K562 (cell line): ENCODE results near the gene INSL6. TPM values are rescaled to one million over a fixed set of nuclear protein-coding genes. Genes with fewer than 3 reads are reported as not detected.

ENCODE experiments used
- ATAC-seq: fragments of 200-7000 bp; cut with Tn5 transposase; 3 replicates; pipeline ENCODE4 v1.9.1; 2020; ENCODE audit warnings: moderate library complexity
- BruUV-seq: library from RNA; stranded (reverse); fragments of 400-500 nt; replicated peaks from 2 replicates; lab custom pipeline; 2021; lab: Mats Ljungman, UMichigan
- CTCF ChIA-PET: fragments of 300-600 bp; formaldehyde crosslinking; extraction: SDS; loops from one replicate; lab custom pipeline; 2021; ENCODE audit warnings: low intra/inter-chr PET ratio; lab: Yijun Ruan, JAX
- POLR2A ChIA-PET: fragments of 300-600, 350-650 bp; sonication (Branson Sonifier 250); formaldehyde crosslinking; extraction: SDS; loops from one replicate; lab custom pipeline; 2021; ENCODE audit warnings: antibody characterized with exemption, inconsistent platforms; lab: Yijun Ruan, JAX
- DNase-seq, 4 experiments: peaks; one replicate each; pipeline versions ENCODE4 v3.0.0 to v3.0.0-alpha.2; 2011 to 2018; ENCODE audit warnings: low spot score in 3 of 4, mixed read lengths in 3 of 4; ENCODE audit errors: extremely low read depth in 1 of 4
- FAIRE-seq: peaks from 2 replicates; lab custom pipeline; 2011; peaks lifted over from hg19 to GRCh38; lab: Jason Lieb, UNC
- H2AFZ ChIP-seq: 2 replicates; pipeline ENCODE4 v1.6.0; 2011; ENCODE audit warnings: low read depth, low read length, control low read depth, inconsistent platforms
- H3K27ac ChIP-seq: fragments of 200-600 bp; 3 replicates; pipeline ENCODE4 v1.8.0; 2011; ENCODE audit warnings: low read depth, mild to moderate bottlenecking, control low read depth, inconsistent platforms, low read length, moderate library complexity, mixed read lengths; ENCODE audit errors: extremely low read depth
- H3K27me3 ChIP-seq, 2 experiments: fragments of 300-600 bp in 1 of 2; 2 replicates in 1 of 2; 3 replicates in 1 of 2; pipeline versions ENCODE4 v1.6.0 to v1.8.0; 2011; ENCODE audit warnings: inconsistent platforms in 2 of 2, low read length in 2 of 2, mild to moderate bottlenecking in 1 of 2, mixed read lengths in 1 of 2, moderate library complexity in 1 of 2; ENCODE audit not compliant: control insufficient read depth in 2 of 2, insufficient read depth in 2 of 2
- H3K36me3 ChIP-seq: fragments of 300-600 bp; 3 replicates; pipeline ENCODE4 v1.8.0; 2011; ENCODE audit warnings: mild to moderate bottlenecking, low read length, inconsistent platforms; ENCODE audit not compliant: control insufficient read depth, insufficient read depth
- H3K4me1 ChIP-seq, 2 experiments: fragments of 200-600 bp in 1 of 2; replicated peaks in 1 of 2; 2 replicates in 1 of 2; 3 replicates in 1 of 2; pipeline versions ENCODE4 v1.5.1 to v1.8.0; 2011; ENCODE audit warnings: inconsistent platforms in 2 of 2, low read length in 2 of 2, mild to moderate bottlenecking in 1 of 2, mixed read lengths in 1 of 2, moderate library complexity in 1 of 2; ENCODE audit not compliant: control insufficient read depth in 2 of 2, insufficient read depth in 2 of 2
- H3K4me2 ChIP-seq: 2 replicates; pipeline ENCODE4 v1.6.1; 2011; ENCODE audit warnings: low read length, control low read depth, inconsistent platforms, mixed read lengths; ENCODE audit not compliant: insufficient read depth
- H3K4me3 ChIP-seq: fragments of 200-600 bp; sonication (generic), shearing (Covaris generic); 2 replicates; pipeline ENCODE4 v1.5.1; 2016; ENCODE audit warnings: control low read depth, inconsistent platforms
- H3K79me2 ChIP-seq: fragments of 200-600 bp; 3 replicates; pipeline ENCODE4 v1.8.0; 2011; ENCODE audit warnings: low read length, inconsistent platforms; ENCODE audit not compliant: control insufficient read depth, insufficient read depth
- H3K9ac ChIP-seq, 2 experiments: 2 replicates each; pipeline versions ENCODE4 v1.6.0 to v1.6.1; 2011; ENCODE audit warnings: low read depth in 2 of 2, low read length in 2 of 2, control low read depth in 1 of 2, inconsistent platforms in 1 of 2, mild to moderate bottlenecking in 1 of 2, mixed read lengths in 1 of 2; ENCODE audit not compliant: insufficient read depth in 1 of 2
- H3K9me1 ChIP-seq: one replicate; pipeline ENCODE4 v1.6.0; 2011; ENCODE audit warnings: inconsistent platforms, mild to moderate bottlenecking, low read length, moderate library complexity; ENCODE audit not compliant: control insufficient read depth, insufficient read depth
- H3K9me3 ChIP-seq: replicated peaks from 2 replicates; pipeline ENCODE4 v1.5.1; 2011; ENCODE audit warnings: low read depth, low read length, inconsistent platforms; ENCODE audit not compliant: control insufficient read depth, insufficient read depth
- H4K20me1 ChIP-seq: replicated peaks from 2 replicates; pipeline ENCODE4 v1.6.1; 2011; ENCODE audit warnings: low read length, inconsistent platforms, mixed read lengths; ENCODE audit not compliant: control insufficient read depth, insufficient read depth
- ETV1 ChIP-seq: fragments of 450-650 bp; conservative IDR thresholded peaks from 2 replicates; pipeline ENCODE4 v1.6.1; 2016; ENCODE audit warnings: missing genetic modification characterization, control low read depth, low read depth, missing compliant biosample characterization
- ILF3 ChIP-seq: fragments of 450-650 bp; IDR thresholded peaks from 2 replicates; pipeline ENCODE4 v1.6.1; 2018; ENCODE audit warnings: antibody characterized with exemption, mild to moderate bottlenecking, moderate library complexity, borderline replicate concordance
- SPI1 ChIP-seq: IDR thresholded peaks from 2 replicates; pipeline ENCODE4 v1.6.1; 2011; ENCODE audit warnings: low read depth, low read length, control low read depth, borderline replicate concordance
- ZNF431 ChIP-seq: sonication (generic); formaldehyde crosslinking; IDR thresholded peaks from 2 replicates; pipeline ENCODE4 v1.8.0; 2022; ENCODE audit warnings: mild to moderate bottlenecking, missing genetic modification reagents
- in situ Hi-C: fragments of 300-500 bp; cut with MboI; formaldehyde crosslinking; loops from 4 replicates; pipeline ENCODE4 v1.15.0; 2018; ENCODE audit warnings: inconsistent platforms, mixed read lengths
- intact Hi-C: fragments of 100-400 bp; cut with micrococcal nuclease; formaldehyde crosslinking; loops from 2 replicates; pipeline ENCODE4 v1.14.2; 2022
- polyA plus RNA-seq, 8 experiments: library from polyadenylated mRNA; depleted of rRNA in 4 of 8; stranded (reverse) in 5 of 8; unstranded in 3 of 8; fragments of >200 nt; fragmentation: Nextera tagmentation in 2 of 8; fragmentation: Illumina TruSeq in 1 of 8; extraction: Ambion mirVana in 2 of 8; extraction: Trizol in 1 of 8; gene quantifications; 2 replicates each; pipeline versions ENCODE4 v1.2.1 to v1.2.3, GENCODE V29; 2011 to 2014; ENCODE audit warnings: inconsistent platforms in 1 of 8, missing spikeins in 1 of 8
- total RNA-seq, 7 experiments: library from RNA; depleted of rRNA in 6 of 7; stranded (reverse); fragments of >200 nt in 6 of 7; fragmentation: Illumina TruSeq in 2 of 7; extraction: Trizol in 2 of 7; gene quantifications; 2 replicates each; pipeline versions ENCODE4 v1.2.1 to v1.2.3, GENCODE V29; 2011 to 2021; ENCODE audit warnings: low replicate concordance in 1 of 7
- TF ChIP-seq, protein P1 (sequence below): fragments of 200-600 bp; sonication (generic); IDR thresholded peaks from one replicate; pipeline ENCODE4 v1.6.1; 2012; ENCODE audit warnings: mild to moderate bottlenecking, low read depth, low read length, inconsistent platforms

The INSL6 gene
- total and polyA plus RNA-seq, 9 of the 15 experiments (the other 6 are each of a cell fraction or from before 2014, with no cell fraction given) = 0.04 to 0.06 TPM; not detected in 7

DNA sequence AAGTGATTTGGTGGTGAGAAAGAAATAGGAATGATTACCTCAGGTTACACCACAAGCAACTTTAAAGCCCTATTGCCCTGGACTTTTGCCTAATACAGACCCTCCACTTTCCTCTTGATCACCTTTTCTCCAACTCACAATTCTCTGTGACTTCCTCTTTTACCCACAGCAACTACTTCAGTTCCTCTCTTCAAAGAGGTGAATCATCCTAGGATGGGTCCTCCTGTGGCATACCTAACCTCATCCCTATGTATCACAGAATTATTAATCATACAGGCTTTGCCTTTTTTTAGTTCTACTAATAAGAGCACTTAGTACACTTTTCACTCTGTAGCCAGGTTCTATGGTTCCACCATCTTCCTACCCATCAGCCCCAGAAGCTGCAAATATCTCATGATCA, 19.6 kb upstream of the INSL6 start:
- in situ Hi-C loops = no loop called here
- intact Hi-C loops = no loop called here
- H3K9me3 ChIP-seq = no peaks in the 10 kb centered on the region
- no peaks in the 10 kb centered on the region for H3K36me3 ChIP-seq
- ChIA-PET POLR2A (no interaction called here), CTCF (no interaction called here)
- no peak overlapping the region for H3K27ac ChIP-seq
- DNase-seq (no peak), ATAC-seq (no peak), FAIRE-seq (no peak)
- H3K4me3 ChIP-seq = no peak overlapping the region
- H3K4me2 ChIP-seq = no peak overlapping the region
- no peaks in the 10 kb centered on the region for H3K4me1 ChIP-seq
- no peak overlapping the region for H3K9ac ChIP-seq
- H3K79me2 ChIP-seq = no peaks in the 10 kb centered on the region
- H3K27me3 ChIP-seq = no peaks in the 10 kb centered on the region
- no peak overlapping the region for H2AFZ ChIP-seq
- H4K20me1 ChIP-seq = no peaks in the 10 kb centered on the region
- H3K9me1 ChIP-seq = no peaks in the 10 kb centered on the region
- BruUV-seq = no TSS peak
- TF ChIP-seq, protein P1, sequence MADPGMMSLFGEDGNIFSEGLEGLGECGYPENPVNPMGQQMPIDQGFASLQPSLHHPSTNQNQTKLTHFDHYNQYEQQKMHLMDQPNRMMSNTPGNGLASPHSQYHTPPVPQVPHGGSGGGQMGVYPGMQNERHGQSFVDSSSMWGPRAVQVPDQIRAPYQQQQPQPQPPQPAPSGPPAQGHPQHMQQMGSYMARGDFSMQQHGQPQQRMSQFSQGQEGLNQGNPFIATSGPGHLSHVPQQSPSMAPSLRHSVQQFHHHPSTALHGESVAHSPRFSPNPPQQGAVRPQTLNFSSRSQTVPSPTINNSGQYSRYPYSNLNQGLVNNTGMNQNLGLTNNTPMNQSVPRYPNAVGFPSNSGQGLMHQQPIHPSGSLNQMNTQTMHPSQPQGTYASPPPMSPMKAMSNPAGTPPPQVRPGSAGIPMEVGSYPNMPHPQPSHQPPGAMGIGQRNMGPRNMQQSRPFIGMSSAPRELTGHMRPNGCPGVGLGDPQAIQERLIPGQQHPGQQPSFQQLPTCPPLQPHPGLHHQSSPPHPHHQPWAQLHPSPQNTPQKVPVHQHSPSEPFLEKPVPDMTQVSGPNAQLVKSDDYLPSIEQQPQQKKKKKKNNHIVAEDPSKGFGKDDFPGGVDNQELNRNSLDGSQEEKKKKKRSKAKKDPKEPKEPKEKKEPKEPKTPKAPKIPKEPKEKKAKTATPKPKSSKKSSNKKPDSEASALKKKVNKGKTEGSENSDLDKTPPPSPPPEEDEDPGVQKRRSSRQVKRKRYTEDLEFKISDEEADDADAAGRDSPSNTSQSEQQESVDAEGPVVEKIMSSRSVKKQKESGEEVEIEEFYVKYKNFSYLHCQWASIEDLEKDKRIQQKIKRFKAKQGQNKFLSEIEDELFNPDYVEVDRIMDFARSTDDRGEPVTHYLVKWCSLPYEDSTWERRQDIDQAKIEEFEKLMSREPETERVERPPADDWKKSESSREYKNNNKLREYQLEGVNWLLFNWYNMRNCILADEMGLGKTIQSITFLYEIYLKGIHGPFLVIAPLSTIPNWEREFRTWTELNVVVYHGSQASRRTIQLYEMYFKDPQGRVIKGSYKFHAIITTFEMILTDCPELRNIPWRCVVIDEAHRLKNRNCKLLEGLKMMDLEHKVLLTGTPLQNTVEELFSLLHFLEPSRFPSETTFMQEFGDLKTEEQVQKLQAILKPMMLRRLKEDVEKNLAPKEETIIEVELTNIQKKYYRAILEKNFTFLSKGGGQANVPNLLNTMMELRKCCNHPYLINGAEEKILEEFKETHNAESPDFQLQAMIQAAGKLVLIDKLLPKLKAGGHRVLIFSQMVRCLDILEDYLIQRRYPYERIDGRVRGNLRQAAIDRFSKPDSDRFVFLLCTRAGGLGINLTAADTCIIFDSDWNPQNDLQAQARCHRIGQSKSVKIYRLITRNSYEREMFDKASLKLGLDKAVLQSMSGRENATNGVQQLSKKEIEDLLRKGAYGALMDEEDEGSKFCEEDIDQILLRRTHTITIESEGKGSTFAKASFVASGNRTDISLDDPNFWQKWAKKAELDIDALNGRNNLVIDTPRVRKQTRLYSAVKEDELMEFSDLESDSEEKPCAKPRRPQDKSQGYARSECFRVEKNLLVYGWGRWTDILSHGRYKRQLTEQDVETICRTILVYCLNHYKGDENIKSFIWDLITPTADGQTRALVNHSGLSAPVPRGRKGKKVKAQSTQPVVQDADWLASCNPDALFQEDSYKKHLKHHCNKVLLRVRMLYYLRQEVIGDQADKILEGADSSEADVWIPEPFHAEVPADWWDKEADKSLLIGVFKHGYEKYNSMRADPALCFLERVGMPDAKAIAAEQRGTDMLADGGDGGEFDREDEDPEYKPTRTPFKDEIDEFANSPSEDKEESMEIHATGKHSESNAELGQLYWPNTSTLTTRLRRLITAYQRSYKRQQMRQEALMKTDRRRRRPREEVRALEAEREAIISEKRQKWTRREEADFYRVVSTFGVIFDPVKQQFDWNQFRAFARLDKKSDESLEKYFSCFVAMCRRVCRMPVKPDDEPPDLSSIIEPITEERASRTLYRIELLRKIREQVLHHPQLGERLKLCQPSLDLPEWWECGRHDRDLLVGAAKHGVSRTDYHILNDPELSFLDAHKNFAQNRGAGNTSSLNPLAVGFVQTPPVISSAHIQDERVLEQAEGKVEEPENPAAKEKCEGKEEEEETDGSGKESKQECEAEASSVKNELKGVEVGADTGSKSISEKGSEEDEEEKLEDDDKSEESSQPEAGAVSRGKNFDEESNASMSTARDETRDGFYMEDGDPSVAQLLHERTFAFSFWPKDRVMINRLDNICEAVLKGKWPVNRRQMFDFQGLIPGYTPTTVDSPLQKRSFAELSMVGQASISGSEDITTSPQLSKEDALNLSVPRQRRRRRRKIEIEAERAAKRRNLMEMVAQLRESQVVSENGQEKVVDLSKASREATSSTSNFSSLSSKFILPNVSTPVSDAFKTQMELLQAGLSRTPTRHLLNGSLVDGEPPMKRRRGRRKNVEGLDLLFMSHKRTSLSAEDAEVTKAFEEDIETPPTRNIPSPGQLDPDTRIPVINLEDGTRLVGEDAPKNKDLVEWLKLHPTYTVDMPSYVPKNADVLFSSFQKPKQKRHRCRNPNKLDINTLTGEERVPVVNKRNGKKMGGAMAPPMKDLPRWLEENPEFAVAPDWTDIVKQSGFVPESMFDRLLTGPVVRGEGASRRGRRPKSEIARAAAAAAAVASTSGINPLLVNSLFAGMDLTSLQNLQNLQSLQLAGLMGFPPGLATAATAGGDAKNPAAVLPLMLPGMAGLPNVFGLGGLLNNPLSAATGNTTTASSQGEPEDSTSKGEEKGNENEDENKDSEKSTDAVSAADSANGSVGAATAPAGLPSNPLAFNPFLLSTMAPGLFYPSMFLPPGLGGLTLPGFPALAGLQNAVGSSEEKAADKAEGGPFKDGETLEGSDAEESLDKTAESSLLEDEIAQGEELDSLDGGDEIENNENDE = no peak
- TF ChIP-seq ZNF431 (CRISPR knock-in tag) (no peak), ETV1 (no peak), SPI1 (peak; percentile 72), ILF3 (no peak)
